Measurements from ENCODE around the gene SCYL3.
A peak's percentile ranks its signal among the peaks of the same experiment; 100 is the strongest.
"Not testable (repeated sequence)": the region's sequence is repeated elsewhere in the genome, so short reads cannot be mapped to it uniquely, and the experiment has no call there.

The SCYL3 gene

GRCh38 chr1:169816617-169817016 is 77.1 kb downstream of the SCYL3 start:
- DNase-seq (ENCODE audit: low read depth, low spot score), result no peak

GRCh38 chr1:169814265-169814664 is 79.4 kb downstream of the SCYL3 start:
- no peak for DNase-seq (ENCODE audit: low read depth, low spot score)

GRCh38 chr1:169812131-169812530 is 81.6 kb downstream of the SCYL3 start:
- DNase-seq (ENCODE audit: low read depth, low spot score), result no peak

- not testable (repeated sequence) for DNase-seq (ENCODE audit: low read depth, low spot score)
These were observed 82.2 kb downstream of the SCYL3 start for GRCh38 chr1:169811418-169812035.

GRCh38 chr1:169809370-169810095 is 84.2 kb downstream of the SCYL3 start:
- DNase-seq (ENCODE audit: low read depth, low spot score), result peak; percentile 13

GRCh38 chr1:169804941-169805340 is 88.8 kb downstream of the SCYL3 start:
- DNase-seq (ENCODE audit: low read depth, low spot score), result no peak

GRCh38 chr1:169802888-169803287 is 90.8 kb downstream of the SCYL3 start:
- DNase-seq (ENCODE audit: low read depth, low spot score), result no peak

All from activated CD4-positive, CD25-positive, alpha-beta regulatory T cell treated with anti-CD3 and anti-CD28 coated beads, Interleukin-2, amount 50 U/mL, for 16 hours (primary cell).